ENCODE data around the gene HDAC6. TPM values are rescaled to one million over a fixed set of nuclear protein-coding genes. Genes with fewer than 3 reads are reported as not detected.

HDAC6 gene
- total and polyA plus RNA-seq, 2 donors (not counting 3 experiments of a cell fraction or from before 2014, with no cell fraction given) = 43.7 to 58.4 TPM

- no TSS peak for BruUV-seq (replicated peaks)
- CTCF ChIA-PET = no interaction called here
- intact Hi-C loops (cut with micrococcal nuclease) = no loop called here
These were observed 24.9 kb upstream of the HDAC6 start for GRCh38 chrX:48776818-48777439.

More at GRCh38 chrX:48776818-48777439, 24.9 kb upstream of the HDAC6 start:
- POLR2A ChIA-PET = no interaction called here
- Histone ChIP-seq H3K4me1 (ENCODE audit: control insufficient read depth, extremely low read depth, insufficient read depth, low read length) (no peaks in the 10 kb centered on the region), H3K79me2 (ENCODE audit: control insufficient read depth, insufficient read depth, low read length) (no peaks in the 10 kb centered on the region), H3K4me2 (ENCODE audit: insufficient read depth, low read length) (no peak overlapping the region), H3K36me3 (ENCODE audit: control insufficient read depth in 2 of 2, extremely low read depth in 1 of 2, insufficient read depth in 2 of 2, low read length in 2 of 2) (no peaks in the 10 kb centered on the region), H3K4me3 (replicated peaks in 1 of 3; ENCODE audit: insufficient read depth in 1 of 3, low read depth in 1 of 3, low read length in 3 of 3) (no peak overlapping the region), H3K9ac (replicated peaks; ENCODE audit: extremely low read depth, insufficient read depth, low read length) (no peak overlapping the region), H2AFZ (ENCODE audit: low read depth, low read length) (no peak overlapping the region), H3K9me1 (replicated peaks; ENCODE audit: control insufficient read depth, extremely low read depth, insufficient read depth, low read length) (no peaks in the 10 kb centered on the region), H4K20me1 (replicated peaks; ENCODE audit: control insufficient read depth, extremely low read depth, insufficient read depth, low read length) (no peaks in the 10 kb centered on the region), H3K27ac (ENCODE audit: insufficient read depth, low read depth, low read length) (no peak overlapping the region), H3K9me3 (replicated peaks; ENCODE audit: control insufficient read depth, insufficient read depth, low read length) (no peaks in the 10 kb centered on the region), H3K27me3 (ENCODE audit: control insufficient read depth in 2 of 2, insufficient read depth in 2 of 2, low read length in 2 of 2) (peaks cover 0 to 1% of the 10 kb centered on the region in 2 experiments)
- TF ChIP-seq POLR2A (IDR thresholded peaks at IDR 0.05; ENCODE audit: low read depth, low read length) (no peak), EZH2 (IDR thresholded peaks at IDR 0.05; ENCODE audit: borderline replicate concordance, low read depth, low read length, severe bottlenecking) (no peak), MAX (IDR thresholded peaks at IDR 0.05; ENCODE audit: insufficient read depth, insufficient read length) (no peak), MYC (IDR thresholded peaks at IDR 0.05; ENCODE audit: low read depth, low read length) (no peak), JUN (IDR thresholded peaks at IDR 0.05; ENCODE audit: borderline replicate concordance, insufficient read depth, insufficient read length, low read depth) (no peak), POLR2AphosphoS5 (IDR thresholded peaks at IDR 0.05; ENCODE audit: insufficient read depth, low read depth, low read length) (no peak)
- TF ChIP-seq, protein P1, sequence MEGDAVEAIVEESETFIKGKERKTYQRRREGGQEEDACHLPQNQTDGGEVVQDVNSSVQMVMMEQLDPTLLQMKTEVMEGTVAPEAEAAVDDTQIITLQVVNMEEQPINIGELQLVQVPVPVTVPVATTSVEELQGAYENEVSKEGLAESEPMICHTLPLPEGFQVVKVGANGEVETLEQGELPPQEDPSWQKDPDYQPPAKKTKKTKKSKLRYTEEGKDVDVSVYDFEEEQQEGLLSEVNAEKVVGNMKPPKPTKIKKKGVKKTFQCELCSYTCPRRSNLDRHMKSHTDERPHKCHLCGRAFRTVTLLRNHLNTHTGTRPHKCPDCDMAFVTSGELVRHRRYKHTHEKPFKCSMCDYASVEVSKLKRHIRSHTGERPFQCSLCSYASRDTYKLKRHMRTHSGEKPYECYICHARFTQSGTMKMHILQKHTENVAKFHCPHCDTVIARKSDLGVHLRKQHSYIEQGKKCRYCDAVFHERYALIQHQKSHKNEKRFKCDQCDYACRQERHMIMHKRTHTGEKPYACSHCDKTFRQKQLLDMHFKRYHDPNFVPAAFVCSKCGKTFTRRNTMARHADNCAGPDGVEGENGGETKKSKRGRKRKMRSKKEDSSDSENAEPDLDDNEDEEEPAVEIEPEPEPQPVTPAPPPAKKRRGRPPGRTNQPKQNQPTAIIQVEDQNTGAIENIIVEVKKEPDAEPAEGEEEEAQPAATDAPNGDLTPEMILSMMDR (IDR thresholded peaks at IDR 0.05; ENCODE audit: extremely low read depth in 1 of 2, insufficient read depth in 1 of 2, low read depth in 1 of 2, low read length in 2 of 2) = no peak
- DNase-seq (ENCODE audit: low read depth, low spot score) (no peak), FAIRE-seq (no peak)
- dilution Hi-C loops (cut with MboI; ENCODE audit: extremely low pct_ligation_motif_present, low sequenced_read_pairs) = no loop called here
